Activated CD8-positive, alpha-beta memory T cell treated with anti-CD3 and anti-CD28 coated beads, Interleukin-2, amount 50 U/mL, for 1 hour (primary cell): ENCODE data around the gene NAGK.

ENCODE experiments used
- DNase-seq: peaks from one replicate; pipeline ENCODE4 v3.0.0-alpha.2; 2020; ENCODE audit errors: extremely low read depth

Gene NAGK

DNA sequence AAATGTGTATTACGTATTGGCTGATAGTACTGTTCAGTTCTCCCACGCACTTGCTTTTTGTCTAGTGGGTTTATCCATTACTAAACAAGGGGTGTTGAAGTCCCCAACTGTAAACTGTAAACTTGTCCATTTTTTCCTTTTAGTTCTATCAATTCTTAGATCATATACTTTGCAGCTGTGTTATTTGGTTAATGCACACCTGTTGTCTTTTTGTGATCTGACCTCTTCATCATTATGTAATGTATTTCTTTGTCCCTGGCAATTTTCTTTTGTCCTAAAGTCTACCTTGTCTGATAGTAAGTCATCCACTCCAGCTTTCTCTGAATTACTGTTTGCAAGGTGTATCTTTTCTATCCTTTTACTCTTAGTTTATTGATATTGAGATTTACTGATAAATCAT lies 39.6 kb downstream of the NAGK start:
- DNase-seq, result no peak

DNA sequence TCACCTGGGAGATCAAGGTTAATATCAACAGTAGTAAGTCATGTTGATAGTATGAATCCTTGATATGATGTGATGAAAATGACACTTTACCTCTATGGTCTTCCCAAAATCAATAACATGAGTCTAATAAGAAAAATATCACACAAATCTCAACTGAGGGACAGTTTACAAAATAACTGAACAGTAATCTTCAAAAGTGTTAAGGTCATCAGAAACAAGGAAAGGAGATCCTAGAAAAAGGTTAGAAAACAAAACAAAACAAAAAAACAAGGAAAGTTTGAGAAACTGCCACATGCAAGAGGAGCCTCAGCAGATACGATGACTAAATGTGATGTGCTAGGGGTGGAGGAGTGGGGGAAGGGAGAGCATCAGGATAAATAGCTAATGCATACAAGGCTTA lies 45.4 kb downstream of the NAGK start:
- DNase-seq, result no peak

DNA sequence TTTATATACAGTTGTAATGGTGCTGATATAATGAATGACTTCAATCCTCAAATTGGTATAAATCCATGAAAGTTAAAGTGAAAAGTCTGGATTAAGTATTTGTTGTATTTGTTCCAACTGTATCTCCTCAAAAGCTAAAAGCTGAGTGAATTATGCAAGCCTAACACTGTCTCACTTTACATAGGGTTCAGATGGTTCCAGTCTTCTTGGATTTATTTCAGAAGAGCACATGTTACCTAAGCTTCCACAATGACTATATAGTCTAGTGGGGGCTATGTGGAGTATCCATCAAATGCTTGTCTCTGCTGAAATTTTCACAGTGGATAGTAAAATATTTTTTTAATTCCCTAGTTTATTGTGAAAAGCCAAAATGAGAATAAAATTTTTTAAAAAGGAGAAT lies 48.6 kb downstream of the NAGK start:
- no peak for DNase-seq

- no peak for DNase-seq
Measured at GRCh38 chr2:71120195-71120594, 51.7 kb downstream of the NAGK start.

DNA sequence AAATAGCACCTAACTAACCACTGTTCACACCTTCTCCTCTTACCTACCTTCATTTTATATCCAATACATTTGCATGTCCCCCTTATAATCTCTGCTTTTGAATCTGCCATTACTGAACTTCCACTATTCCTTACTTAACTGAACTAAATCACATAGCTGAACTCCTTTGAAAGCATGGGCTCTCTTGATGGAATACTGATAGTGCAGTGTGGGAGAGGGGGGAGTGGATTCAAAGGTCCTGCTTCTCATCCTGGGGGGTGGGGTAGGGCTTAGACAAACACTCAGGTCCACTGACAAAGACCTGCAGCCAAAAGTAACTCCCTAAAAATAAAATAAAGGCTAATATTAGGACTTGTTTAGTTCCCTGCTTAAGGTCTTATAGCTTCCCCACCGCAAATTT lies 53.0 kb downstream of the NAGK start:
- no peak for DNase-seq

GRCh38 chr2:71122387-71123298 lies 54.2 kb downstream of the NAGK start:
- DNase-seq, result no peak

DNA sequence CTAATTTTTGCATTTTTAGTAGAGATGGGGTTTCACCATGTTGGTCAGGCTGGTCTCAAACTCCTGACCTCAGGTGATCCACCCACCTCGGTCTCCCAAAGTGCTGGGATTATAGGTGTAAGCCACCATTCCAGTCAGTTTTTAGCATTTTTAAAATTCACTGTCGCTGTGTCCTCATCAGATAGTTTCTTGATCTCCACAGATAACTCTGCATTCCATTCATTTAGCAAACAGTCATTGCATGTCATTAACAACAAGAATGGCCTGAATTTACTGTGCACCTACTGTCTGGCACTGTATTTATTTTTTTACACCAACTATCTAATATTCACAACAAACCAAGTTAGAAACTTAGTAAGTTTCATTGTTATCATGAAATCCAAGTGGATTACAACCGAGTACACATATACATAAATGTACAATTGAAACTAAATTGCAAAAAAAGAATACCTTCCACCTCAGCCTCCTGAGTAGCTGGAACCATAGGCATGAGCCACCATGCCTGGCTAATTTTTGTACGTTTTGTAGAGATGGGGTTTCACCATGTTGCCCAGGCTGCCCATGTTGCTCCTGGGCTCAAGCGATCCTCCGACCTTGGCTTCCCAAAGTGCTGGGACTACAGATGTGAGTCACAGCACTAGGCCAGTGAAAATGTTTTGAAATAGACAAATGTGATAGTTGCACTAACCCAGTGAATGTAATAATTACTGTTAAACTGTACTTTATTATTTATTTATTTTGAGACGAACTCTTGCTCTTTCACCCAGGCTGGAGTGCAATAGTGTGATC lies 57.3 kb downstream of the NAGK start:
- no peak for DNase-seq

GRCh38 chr2:71126957-71127356 lies 58.5 kb downstream of the NAGK start:
- no peak for DNase-seq
